ENCODE measurements around the gene BET1L. TPM values are rescaled to one million over a fixed set of nuclear protein-coding genes. Genes with fewer than 3 reads are reported as not detected.

The BET1L gene
- total RNA-seq, 1 donor from 2014 or later = 17.8 TPM

- DNase-seq = no peak
Measured at GRCh38 chr11:209275-210121, 2.3 kb upstream of the BET1L start.

DNA sequence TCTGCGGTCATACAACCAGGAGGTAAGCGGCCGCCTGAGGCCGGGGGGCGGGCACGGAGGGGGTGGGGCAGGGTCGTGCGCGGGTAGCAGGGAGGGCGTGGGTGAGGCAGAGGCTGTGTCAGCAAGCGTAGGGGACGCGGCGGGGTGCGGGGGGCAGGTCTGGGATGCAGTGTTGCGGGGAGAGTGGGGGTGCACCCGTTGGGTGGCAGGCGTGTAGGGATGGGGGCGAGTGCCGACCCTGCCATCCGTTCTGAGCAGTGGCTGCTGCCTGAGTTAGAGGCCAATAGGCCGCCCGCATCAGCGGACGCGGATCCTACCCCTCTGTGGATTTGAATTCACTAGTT is 1.7 kb upstream of the BET1L start:
- no peak for DNase-seq

DNA sequence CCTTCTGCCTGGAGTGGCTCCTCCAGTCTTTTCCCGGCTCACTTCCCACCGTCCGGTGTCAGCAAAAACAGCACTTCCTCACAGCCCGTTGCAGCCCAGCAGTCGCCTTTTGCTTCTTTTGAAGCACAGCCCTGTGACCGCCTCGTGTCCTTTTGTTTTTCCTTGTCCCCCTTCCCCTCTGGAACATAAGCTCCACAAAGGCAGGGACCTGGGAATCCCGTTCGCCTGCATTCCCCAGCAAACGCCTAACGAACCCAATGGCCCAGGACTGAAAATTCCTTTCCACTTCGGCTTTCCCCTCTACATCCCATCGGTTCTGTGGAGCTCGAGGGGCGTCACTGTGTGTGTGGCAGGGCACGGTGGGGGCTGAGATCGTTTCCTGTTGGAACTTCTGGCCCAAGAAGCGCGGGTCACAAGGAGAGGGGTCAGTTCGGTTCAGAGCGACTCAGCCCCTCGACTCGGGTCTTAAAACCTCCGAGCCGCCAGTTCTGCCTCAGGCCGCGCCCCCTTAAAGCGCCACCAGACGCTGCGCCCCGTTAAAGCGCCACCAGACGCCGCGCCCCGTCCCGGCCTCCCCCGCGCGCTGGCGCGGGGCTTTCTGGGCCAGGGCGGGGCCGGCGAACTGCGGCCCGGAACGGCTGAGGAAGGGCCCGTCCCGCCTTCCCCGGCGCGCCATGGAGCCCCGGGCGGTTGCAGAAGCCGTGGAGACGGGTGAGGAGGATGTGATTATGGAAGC is 1.1 kb upstream of the BET1L start:
- peak; percentile 65 for DNase-seq

- peak; percentile 59 for DNase-seq
Measured at GRCh38 chr11:207863-208180, 623 bp upstream of the BET1L start.

DNA sequence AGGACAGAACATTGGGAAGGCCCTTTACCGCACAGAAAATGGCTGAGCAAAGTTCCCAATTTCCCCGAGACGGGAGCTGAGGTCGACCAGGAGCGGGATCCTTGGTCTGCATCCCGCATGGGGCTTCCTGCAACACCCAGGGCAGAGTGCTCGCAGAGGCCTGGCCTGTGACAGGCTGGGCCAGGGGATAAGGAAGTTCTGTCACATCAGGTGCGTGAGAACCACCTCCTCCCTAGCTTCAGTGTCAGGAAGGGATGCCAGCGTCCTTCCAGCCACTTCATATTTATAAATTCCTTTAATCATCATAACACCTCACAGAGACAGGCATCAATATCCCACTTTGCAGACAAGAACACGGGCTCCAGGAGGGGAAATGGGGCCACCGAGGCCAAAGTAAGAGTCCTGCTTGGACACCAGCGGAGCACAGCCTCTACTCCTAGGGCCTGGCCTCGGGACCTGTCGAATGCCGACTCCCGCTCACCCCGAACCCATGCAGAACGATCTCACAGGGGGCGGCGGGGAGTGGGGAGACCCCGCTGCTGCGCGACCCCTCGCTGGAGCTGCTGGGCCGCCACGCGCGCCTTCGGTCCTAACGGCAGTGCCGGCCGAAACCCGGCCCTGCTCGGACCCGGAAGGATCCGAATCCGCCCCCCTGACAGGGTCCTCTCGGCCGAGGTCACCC is 532 bp downstream of the BET1L start:
- DNase-seq = no peak

DNA sequence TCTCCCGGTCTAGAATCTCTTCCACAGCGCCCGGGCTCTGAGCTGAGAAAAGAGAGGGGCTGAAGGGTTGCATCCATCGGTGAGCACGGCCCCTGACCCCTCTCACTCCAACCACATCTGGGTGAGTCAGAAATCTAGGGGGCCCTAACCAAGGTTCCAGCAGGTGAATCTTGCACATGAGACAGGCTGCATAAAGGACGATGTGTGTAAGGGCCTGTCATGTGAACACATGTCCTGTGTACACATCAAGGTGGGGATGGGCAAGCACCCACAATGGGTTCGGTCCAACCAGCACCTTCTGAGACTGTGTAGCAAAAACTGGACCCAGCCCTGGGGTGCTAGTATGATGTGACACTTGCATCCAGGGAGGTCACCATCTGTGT is 1.2 kb downstream of the BET1L start:
- DNase-seq = no peak

- no peak for DNase-seq
Measured at GRCh38 chr11:205221-206001, 1.8 kb downstream of the BET1L start.

- no peak for DNase-seq
Measured at GRCh38 chr11:204587-205109, 2.6 kb downstream of the BET1L start.

GRCh38 chr11:203945-204586 is 3.1 kb downstream of the BET1L start:
- no peak for DNase-seq

DNA sequence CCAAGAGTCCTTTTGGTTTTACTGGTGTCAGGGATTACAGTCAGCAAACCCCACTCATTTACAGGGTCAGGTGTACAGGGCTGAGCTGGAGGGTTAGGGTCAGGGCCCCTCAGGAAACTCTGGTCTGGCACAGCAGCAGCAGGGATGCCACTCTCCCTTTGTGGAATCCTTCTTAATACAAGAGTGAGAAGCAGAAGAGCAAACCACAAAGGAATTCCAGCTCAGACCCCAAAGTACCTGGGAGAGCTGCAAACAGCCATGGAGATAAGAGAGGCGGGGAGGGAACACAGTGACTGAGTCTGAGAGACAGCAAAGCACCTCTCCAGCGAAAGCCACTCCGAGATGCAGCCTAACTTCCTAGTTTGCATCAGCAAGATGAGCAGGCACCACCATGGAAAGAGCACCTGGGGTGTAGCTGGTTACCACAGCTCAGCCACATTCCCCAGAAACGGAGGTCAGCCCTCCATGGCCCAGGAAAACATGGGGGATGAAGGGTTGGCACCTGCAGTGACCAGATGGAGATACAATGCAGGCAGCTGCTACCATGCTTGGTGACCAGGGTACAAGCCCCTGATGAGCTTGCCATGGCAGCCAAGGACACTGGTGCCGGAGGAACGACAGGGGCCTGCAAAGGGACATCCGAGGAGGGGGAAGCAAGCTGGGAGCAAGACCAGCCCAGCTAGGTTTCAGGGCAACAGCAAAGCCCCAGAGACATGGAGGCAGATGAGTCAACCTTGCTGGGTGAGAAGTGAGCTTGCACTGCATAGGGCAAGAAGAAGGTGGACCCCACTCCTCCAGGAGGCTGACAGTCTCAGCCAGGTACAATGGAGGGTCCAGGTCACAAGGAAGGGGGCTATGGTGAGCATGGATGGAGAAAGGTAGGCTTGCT is 3.9 kb downstream of the BET1L start:
- DNase-seq = no peak

GRCh38 chr11:202490-202889 is 4.7 kb downstream of the BET1L start:
- DNase-seq = no peak

DNA sequence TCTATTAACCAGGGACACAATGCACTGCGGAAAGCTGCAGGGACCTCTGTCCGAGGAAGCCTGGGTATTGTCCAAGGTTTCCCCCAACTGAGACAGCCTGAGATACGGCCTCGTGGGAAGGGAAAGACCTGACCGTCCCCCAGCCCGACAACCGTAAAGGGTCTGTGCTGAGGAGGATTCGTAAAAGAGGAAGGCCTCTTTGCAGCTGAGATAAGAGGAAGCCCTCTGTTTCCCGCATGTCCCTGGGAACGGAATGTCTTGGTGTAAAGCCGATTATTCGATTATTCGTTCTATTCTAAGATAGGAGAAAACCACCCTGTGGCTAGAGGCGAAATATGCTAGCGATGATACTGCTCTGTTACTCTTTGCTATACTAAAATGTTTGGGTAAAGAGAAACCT is 5.2 kb downstream of the BET1L start:
- DNase-seq = no peak

GRCh38 chr11:200224-201003 is 6.8 kb downstream of the BET1L start:
- no peak for DNase-seq

GRCh38 chr11:199782-200181 is 7.4 kb downstream of the BET1L start:
- DNase-seq = no peak

- no peak for DNase-seq
Measured at GRCh38 chr11:199004-199581, 8.1 kb downstream of the BET1L start.

DNA sequence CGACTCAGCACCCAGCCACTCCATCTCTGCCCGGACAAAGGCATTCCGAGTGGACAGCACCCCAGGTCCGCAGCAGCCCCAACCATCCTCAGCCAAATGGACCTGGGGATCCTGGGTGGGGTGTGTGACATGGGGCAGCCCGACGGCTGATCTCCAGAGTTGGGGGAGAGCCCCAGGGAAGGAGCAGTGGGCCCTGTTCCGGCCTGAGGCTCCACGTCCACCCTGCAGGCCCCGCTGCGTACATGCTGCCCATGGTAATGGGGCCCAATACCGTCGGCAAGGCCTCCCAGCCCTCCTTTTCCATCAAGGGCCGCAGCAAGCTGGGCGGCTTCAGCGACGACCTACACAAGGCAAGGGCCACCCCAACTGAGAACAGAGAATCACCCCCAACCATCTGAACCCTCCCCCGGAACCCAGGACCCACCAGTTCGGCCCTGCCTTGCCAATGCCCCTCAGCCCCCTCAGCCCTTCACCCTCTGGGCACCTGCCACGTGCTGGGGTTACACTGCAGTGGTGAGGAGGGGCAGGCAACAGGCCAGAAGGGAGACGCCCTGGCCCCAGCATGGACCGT is 8.9 kb downstream of the BET1L start:
- no peak for DNase-seq

GRCh38 chr11:197741-198235 is 9.4 kb downstream of the BET1L start:
- no peak for DNase-seq

- DNase-seq = no peak
Measured at GRCh38 chr11:196786-197731, 10.1 kb downstream of the BET1L start.

All from skin of body (tissue), 2 donors.